GM12875 (cell line): Measurements from ENCODE around the gene PTTG1.
A peak's percentile ranks its signal among the peaks of the same experiment; 100 is the strongest.

Experiments used
- H3K4me3 ChIP-seq: one replicate; pipeline ENCODE4 v1.5.1; 2011; ENCODE audit warnings: low read depth, low read length, control low read depth
- CTCF ChIP-seq: IDR thresholded peaks from 2 replicates; pipeline ENCODE4 v1.5.1; 2011; ENCODE audit warnings: low read depth, mild to moderate bottlenecking, control low read depth, inconsistent platforms, low read length, moderate library complexity, borderline replicate concordance; ENCODE audit not compliant: insufficient read depth

The PTTG1 gene

GRCh38 chr5:160460377-160461049 lies 38.9 kb downstream of the PTTG1 start:
- TF ChIP-seq CTCF: peak; percentile 36; the same call in 1 of the 2 replicates
- H3K4me3 ChIP-seq: no peak overlapping the region

GRCh38 chr5:160461378-160461777 lies 39.7 kb downstream of the PTTG1 start:
- TF ChIP-seq CTCF: no peak

GRCh38 chr5:160462167-160462566 lies 40.5 kb downstream of the PTTG1 start:
- H3K4me3 ChIP-seq: no peak overlapping the region
- no peak for TF ChIP-seq CTCF

More at GRCh38 chr5:160461378-160461777, 39.7 kb downstream of the PTTG1 start:
- H3K4me3 ChIP-seq: no peak overlapping the region

- no peak for TF ChIP-seq CTCF
- H3K4me3 ChIP-seq: no peak overlapping the region
These were observed 41.6 kb downstream of the PTTG1 start for GRCh38 chr5:160463227-160463626.

- H3K4me3 ChIP-seq: no peak overlapping the region
- no peak for TF ChIP-seq CTCF
These were observed 42.2 kb downstream of the PTTG1 start for GRCh38 chr5:160463740-160464465.

- no peak overlapping the region for H3K4me3 ChIP-seq
- no peak for TF ChIP-seq CTCF
These were observed 42.8 kb downstream of the PTTG1 start for GRCh38 chr5:160464466-160464797.

GRCh38 chr5:160466116-160466515 lies 44.5 kb downstream of the PTTG1 start:
- no peak for TF ChIP-seq CTCF
- no peak overlapping the region for H3K4me3 ChIP-seq
